ENCODE data around the gene MARCHF6.
"Not testable (repeated sequence)": the region's sequence is repeated elsewhere in the genome, so short reads cannot be mapped to it uniquely, and the experiment has no call there.

The MARCHF6 gene

DNA sequence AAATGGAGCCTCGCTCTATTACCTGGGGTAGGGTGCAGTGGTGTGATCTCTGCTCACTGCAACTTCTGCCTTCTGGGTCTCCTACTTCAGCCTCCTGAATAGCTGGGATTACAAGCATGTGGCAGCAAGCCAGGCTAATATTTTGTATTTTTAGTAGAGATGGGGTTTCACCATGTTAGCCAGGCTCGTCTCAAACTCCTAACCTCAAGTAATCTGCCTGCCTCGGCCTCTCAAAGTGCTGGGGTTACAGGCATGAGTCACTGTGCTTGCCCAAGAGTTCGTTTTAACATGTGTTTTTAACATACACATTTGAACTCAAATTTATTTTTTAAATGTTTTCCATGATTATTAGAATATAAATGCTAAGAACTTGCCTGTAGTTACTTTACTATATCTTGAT is 34.2 kb downstream of the MARCHF6 start:
- DNase-seq: no peak

DNA sequence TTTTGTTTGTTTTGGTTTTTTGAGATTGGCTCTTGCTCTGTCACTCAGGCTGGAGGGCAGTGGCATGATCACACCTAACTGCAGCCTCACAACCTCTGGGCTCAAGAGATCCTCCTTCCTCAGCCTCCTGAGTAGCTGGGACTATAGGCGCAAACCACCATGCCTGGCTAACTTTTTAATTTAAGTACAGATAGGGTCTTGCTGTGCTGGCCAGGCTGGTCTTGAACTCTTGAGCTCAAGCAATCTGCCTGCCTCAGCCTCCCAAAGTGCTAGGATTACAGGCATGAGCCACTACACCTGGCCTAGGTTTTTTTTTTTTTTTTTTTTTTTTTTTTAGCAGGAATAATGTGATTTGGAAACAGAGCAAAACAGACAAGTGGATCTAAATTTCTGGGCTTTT is 37.6 kb downstream of the MARCHF6 start:
- DNase-seq: no peak

GRCh38 chr5:10392567-10393328 is 39.3 kb downstream of the MARCHF6 start:
- not testable (repeated sequence) for DNase-seq

- no peak for DNase-seq
Measured at GRCh38 chr5:10393491-10393890, 40.0 kb downstream of the MARCHF6 start.

GRCh38 chr5:10396552-10396951 is 43.1 kb downstream of the MARCHF6 start:
- DNase-seq: no peak

DNA sequence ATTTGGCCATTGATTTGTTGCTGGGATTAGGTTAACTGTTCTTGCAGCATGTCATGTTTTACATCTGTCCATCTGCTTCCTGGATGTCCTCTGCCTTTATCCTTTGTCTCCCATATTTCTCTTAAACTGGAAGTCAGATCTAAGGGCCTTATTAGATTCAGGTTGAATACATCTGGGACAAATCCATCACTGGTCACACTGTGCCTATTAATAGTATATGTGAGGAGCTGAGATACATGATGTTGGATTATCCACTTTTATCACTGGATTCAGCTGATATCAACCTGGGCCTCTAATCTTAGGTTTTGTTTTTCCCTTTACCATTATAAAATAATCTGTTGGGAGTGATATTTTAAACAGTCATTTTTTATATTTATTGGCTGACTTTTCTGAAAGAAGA is 46.3 kb downstream of the MARCHF6 start:
- DNase-seq: no peak

- no peak for DNase-seq
Measured at GRCh38 chr5:10400411-10400810, 46.9 kb downstream of the MARCHF6 start.

DNA sequence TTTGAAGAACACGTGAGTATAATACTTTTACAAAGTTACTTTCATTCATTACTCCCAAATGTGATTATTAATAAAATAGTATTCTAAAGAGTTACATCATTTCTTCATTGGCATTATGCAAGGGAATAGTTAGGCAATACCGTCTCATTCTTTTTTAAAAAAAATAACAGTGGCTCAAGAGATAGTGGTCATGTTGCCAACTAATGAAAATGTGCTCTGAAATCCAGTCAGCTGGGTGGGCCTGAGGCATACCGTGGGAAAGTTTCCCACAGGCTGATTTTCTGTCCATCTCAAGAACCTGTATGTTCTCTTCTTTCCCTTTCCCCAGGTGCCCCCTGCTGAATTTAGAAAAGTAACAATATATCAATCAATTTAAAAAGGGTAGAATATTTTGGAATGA is 47.3 kb downstream of the MARCHF6 start:
- DNase-seq: no peak

DNA sequence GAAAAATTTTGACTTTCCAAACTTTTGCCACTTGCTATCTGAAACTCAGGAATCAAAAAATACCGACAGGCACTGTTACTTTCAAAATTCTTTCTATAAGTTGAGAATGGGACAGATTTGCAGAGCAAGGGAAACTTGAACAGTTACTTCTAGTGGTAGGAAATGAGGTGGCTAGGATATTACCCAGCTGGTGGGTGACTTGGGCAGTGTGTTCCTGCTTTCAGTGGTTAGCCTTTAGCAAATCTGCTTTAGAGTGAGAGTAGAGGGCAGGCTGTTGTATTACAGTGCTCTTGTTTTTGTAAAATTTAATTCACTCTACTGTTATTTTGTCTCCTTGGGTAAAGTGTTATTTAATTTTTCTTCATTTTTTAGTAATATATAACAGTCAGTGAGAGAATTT is 48.0 kb downstream of the MARCHF6 start:
- DNase-seq: no peak
